ENCODE results near the gene ST3GAL3.

The ST3GAL3 gene
- total RNA-seq = 4.7 to 11.7 (median 7.5) reads per million in 4 donors

GRCh38 chr1:43707190-43708001 lies at the start of gene ST3GAL3:
Gene ST3GAL3 (plus strand): TSS chr1:43707536. CDS start chr1:43736263, 28,727 bp downstream.
- DNase-seq = peak; percentile 79 to 93 (median 86)

GRCh38 chr1:43659212-43660166 lies 47.8 kb upstream of the ST3GAL3 start:
- no peak for DNase-seq

GRCh38 chr1:43660355-43660754 lies 47.0 kb upstream of the ST3GAL3 start:
- no peak for DNase-seq

- DNase-seq = no peak
Observed at GRCh38 chr1:43664369-43664768, 43.0 kb upstream of the ST3GAL3 start.

GRCh38 chr1:43666608-43667007 lies 40.7 kb upstream of the ST3GAL3 start:
- no peak for DNase-seq

- no peak for DNase-seq
Observed at GRCh38 chr1:43668956-43669355, 38.4 kb upstream of the ST3GAL3 start.

GRCh38 chr1:43669878-43670277 lies 37.5 kb upstream of the ST3GAL3 start:
- no peak for DNase-seq

- no peak for DNase-seq
Observed at GRCh38 chr1:43671193-43671592, 36.1 kb upstream of the ST3GAL3 start.

- DNase-seq = no peak
Observed at GRCh38 chr1:43671626-43672330, 35.6 kb upstream of the ST3GAL3 start.

- DNase-seq = no peak
Observed at GRCh38 chr1:43673261-43673660, 34.1 kb upstream of the ST3GAL3 start.

GRCh38 chr1:43678940-43679339 lies 28.4 kb upstream of the ST3GAL3 start:
- DNase-seq = no peak

- DNase-seq = no peak
Observed at GRCh38 chr1:43683560-43683959, 23.8 kb upstream of the ST3GAL3 start.

- no peak for DNase-seq
Observed at GRCh38 chr1:43686801-43687200, 20.5 kb upstream of the ST3GAL3 start.

- DNase-seq = no peak
Observed at GRCh38 chr1:43687301-43688108, 19.8 kb upstream of the ST3GAL3 start.

- no peak for DNase-seq
Observed at GRCh38 chr1:43688109-43688387, 19.3 kb upstream of the ST3GAL3 start.

GRCh38 chr1:43688594-43689000 lies 18.7 kb upstream of the ST3GAL3 start:
- DNase-seq = no peak

GRCh38 chr1:43689289-43689688 lies 18.0 kb upstream of the ST3GAL3 start:
- DNase-seq = no peak

- no peak for DNase-seq
Observed at GRCh38 chr1:43691871-43692815, 15.2 kb upstream of the ST3GAL3 start.

- DNase-seq = no peak
Observed at GRCh38 chr1:43693371-43693770, 14.0 kb upstream of the ST3GAL3 start.

- DNase-seq = no peak
Observed at GRCh38 chr1:43699281-43699680, 8.1 kb upstream of the ST3GAL3 start.

- DNase-seq = no peak
Observed at GRCh38 chr1:43703836-43704235, 3.5 kb upstream of the ST3GAL3 start.
